GM18858 (cell line): ENCODE measurements around the gene NECTIN1.

ENCODE experiments used
- ATAC-seq: cut with Tn5 transposase; IDR thresholded peaks from one replicate; pipeline ENCODE4 v1.9.1; 2021; ENCODE audit not compliant: unreplicated experiment

The NECTIN1 gene

DNA sequence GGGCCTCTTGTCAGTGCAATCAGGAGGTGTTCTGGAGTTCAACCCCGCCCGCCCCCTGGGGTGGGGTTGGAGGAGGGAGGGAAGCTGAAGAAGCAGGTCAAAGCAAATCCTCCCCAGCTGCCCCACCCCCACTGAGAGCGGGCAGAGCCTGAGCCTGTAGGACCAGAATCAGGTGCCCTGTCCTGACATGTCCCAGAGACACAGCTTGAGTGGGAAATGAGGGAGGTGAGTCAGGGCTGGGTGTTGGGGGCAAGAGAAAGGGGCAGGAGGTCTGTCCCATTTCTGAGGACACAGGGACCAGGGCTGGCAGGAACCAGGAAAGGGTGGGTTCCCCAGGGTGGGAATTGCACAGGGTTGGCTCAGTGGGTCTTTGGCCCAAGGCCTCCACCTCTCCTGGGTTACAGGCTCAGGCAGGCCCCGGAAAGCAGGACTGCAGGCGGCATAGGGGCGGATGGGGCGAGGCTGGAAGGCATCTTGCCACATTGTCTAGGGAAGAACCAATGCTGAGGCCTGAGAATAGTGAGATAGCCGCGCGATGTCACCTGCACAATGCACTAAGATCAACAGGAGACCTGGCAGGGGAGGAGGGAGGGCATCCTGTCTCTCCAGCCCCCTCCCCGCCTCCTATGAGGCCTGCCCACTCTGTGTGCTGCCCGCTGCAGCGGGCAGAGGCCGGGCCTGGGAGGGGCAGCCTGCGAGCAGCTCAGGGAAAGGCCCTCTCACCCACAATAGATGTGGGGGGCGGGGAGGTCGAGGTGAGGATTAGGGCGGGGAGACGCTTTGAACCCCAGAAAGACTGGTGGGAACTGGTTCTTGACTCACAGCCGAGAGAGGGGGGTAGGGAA, 32.4 kb downstream of the NECTIN1 start:
- no peak for ATAC-seq

DNA sequence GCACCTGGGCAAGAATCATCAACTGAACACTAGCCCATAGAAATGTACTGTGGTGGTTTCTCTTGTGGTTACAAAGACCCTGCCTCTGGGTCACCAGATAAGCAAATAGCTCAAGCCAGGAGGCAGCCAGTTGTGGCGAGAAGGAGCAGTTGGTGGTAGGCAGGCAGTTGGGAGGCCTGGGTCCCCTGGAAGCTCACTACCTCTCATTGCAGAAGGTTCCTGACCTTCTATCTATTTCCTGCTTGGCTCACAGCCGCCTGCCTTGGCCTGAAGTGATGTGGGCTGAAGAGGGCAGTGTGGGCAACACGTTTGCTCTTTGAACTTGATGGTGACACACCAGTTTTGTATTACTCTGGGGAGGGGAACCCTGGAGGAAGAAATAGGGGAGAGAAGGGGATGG, 34.7 kb downstream of the NECTIN1 start:
- ATAC-seq, result no peak

DNA sequence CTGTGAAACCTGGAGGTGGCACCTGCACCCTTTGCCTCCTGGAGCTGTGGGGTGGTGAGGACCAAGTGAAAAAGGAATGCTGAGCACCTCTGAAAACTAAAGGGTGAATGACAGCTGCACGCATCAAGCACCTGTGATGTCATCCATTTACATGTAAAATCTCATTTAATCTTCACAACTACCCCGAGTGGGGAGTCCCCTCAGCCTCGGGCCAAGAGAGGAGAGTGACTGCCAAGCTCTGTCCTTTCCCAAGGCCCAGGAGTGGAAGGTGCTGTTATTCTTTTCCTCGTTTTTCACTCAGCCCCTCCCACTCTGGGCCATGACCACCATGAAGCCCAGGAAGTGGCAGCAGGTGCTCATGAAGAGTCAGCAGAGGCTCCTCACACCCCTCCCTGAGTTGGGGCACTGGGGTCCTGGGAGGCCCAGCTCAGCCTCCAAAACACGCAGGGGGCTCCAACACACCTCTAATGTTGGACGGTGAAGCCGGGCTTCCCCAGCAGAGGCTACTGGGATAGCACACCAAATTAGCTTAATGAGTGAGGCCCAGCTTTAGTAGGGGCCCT, 35.7 kb downstream of the NECTIN1 start:
- no peak for ATAC-seq

- no peak for ATAC-seq
These were observed 36.5 kb downstream of the NECTIN1 start for GRCh38 chr11:119692540-119692820.

GRCh38 chr11:119691701-119692539, 37.1 kb downstream of the NECTIN1 start:
- ATAC-seq, result no peak

DNA sequence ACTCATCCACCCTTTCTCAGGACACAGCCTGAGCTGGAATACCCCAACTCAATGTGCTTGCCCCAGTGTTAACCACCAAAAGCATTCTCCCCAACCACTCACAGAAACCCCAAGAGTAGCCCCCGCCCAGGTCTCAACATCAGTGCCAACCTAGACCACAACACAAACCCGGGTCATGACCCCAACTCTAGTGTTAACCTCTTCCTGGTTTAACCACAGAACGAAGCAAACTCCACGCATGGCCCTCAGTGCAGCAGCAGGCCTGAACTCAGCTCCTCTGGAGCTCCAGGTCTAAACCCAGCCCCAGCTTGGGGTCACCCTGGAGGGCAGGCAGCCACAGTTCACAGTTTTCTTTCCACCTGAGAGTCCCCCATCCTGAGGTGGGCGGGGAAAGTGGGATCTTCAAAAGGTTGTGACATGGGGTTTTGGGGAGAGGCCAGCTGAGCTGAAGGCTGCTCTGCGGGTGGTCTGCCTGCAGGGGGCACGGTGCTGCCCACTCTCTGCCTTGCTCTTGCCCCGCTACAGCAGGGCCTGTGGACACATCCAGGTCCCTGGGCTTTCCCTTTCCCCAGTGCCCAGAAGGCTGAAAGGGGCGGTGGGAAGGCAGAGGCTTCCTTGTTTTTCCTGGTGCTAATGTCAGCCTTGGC, 37.9 kb downstream of the NECTIN1 start:
- ATAC-seq, result no peak

- ATAC-seq, result no peak
These were observed 39.7 kb downstream of the NECTIN1 start for GRCh38 chr11:119689302-119689701.

DNA sequence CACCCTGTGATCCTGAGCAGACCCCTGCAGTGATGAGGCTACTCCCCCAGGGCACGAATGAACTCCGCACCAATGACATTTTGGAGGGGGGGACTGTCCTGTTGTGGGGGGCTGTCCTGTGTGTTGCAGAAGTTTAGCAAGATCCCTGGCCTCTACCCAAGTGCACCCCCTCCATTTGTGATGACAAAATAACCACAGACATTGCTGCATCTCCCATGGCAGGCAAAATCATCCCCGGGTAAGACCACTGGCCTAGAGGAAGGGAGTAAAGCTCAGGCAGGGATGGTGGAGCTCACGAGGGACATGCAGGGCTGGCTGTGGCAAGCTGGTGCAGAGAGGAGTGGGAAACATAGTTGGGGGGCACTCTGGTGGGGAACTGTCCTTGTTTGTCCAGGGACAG, 40.6 kb downstream of the NECTIN1 start:
- no peak for ATAC-seq

DNA sequence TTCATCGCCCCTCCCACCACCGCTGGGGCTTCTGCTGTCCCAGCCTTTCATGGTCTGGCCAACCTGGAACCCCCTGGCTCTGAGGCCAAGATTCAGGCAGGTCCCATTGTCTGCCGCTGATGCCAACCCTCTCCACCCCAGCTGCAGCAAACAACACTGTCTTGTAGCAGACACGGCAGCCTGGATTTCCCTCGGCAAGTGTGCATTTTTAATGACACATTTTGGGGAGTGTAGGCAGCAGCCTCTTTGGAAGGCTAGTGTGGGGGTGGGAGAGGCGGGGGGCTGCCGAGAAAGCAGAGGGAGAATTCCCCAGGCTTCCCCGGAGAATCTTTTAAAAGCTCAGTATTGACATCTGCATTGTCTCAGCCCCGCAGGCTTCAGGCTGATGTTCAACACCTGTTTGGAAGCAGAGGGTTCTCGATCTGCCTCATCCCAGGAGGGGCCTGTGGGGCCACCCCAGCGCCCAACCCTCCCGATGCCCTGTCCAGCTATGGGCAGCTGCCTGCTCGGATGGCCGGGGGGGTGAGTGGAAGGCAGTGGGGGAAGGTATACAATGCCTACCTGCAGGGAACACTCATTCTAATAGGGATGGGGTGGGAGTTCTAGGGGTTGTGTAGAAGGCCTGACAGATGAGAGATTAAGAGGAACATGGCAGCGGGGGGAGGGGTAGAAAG, 41.5 kb downstream of the NECTIN1 start:
- no peak for ATAC-seq

GRCh38 chr11:119686177-119686882, 42.7 kb downstream of the NECTIN1 start:
- ATAC-seq, result no peak

GRCh38 chr11:119685111-119685746, 43.8 kb downstream of the NECTIN1 start:
- ATAC-seq, result no peak

DNA sequence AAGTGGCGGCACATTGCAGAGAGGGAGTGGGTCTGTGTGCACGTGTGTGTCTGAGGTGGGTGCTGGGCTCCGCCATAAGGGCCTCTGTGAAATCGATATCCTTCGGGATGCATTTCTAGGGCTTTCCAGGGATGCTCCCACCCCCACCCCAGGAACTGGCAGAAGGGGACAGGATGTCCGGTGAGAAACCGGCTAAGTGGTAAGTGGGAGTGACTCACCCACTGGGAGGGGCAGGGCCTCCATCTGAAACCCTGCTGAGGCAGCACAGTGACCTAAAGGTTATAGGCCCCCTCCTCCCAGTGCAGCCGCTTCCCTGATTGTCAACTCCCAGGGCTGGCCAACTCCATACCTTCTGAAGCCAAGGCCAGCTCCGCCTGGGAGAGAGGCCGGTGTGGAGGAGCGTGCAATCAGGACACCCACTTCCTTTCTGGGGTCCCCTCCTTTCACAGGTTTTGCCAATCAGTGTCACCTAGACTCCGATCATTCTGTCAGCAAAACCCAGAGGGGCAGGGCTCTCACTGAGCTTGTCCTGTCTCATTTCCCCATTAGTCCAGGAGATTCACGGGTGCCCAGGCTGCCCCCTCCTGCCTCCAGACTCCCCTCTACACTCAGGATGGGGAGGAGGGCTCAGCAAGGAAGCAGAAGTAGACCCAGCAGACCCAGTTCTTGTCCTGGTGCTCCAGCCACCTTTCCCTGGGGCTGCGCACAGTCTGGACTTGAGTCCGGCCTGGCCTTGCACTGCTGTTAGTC, 44.5 kb downstream of the NECTIN1 start:
- ATAC-seq, result no peak

DNA sequence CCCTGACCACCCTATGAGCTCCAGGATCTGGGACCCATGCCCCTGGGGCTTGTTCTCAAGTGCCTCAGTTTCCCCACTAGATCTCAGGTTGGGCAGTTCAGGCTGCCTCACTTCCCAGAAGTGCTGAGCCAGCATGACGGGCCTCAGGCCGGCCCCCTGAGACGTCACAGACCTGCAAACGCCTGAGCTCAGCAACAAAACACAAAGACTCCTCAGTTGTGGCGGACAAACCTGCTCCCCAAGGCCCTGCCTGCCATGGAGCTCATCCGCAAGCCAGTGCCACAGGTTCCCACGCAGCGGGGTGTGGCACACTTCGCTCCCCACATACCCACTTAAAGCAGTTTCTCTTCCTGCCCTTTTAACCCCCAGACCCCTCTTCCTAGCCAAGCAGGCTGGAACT, 45.2 kb downstream of the NECTIN1 start:
- no peak for ATAC-seq

DNA sequence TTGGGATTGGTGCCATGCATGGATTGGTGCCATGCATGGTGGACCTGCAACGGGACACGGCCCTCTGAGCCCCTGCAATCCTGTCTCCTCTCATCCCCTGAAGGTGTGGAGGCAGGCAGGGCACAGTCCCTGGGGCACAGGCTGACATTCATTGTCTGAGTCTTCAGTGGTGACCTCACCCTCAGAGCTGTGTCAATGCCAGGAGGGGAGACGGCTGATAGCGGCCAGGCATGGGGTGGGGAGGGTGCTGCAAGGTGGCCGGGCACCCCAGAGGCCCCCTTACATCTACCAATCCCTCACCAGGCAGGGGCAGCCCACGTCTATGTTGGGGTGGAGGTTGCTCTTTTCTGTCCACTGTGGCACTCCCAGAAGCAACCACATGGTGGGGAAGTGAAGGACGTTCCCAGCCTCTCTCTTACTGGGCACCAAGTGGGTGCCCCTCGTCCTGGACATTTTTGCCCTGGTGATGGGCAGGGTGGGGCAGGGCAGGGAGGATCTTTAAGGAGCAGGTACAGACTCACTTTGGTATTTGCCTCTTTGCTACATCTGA, 47.6 kb downstream of the NECTIN1 start:
- ATAC-seq, result no peak

DNA sequence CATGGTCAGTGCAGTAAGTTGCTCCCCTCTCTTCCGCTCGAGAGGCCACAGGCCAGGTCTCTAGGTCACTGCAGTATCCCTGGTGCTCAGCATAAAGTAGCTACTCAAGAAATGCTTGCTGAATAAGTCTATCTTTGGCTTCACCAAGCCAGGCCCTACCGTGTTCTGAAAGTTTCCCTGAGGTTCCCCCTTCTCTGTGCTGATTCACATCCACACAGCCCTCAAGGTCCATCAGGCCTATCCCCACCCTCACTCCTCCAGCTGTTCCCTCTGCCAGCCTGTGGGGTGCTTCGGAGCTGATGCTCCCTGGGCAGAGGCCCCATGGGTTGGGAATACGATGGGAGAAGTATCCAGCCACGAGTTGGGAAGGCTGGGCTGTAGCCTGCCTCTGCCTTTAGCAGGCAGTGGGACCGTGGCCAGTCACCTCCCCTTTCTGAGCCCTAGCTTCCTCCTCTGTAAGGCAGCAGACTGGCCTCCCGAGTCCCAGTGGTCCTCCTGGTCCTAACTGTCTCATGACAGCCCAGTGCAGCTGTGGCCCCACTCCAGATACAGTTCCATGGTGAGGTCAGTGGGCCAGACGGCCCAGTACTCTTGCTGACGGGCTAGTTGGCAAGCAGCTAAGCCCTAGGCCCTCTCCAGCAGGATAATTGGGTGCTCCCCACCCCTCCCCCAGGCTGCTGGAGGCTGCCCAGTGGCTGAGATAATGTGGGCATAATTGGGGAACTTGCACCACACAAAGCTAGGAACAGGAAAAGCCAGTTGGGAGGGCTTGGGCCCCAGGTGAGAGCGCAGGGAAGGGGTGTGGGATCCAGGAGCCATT, 48.2 kb downstream of the NECTIN1 start:
- ATAC-seq, result no peak

DNA sequence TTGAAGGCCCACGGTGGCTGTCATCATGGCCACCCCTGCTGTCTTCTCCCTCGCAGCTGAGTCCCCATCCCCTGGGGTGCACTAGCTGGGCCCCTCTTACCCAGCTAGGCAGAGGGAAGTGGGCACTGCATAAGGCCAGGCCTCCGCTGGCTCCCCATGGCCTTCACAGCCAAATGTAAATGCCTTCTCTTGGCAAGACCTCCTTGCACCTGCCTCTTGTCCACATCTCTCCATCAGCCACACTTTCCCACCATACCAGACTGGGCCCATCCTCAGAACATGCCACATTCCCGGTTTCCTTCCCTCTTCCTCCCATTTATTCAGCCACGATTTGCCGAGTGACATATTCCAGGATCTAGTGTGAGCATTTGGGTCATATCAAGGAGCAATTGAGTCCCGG, 49.7 kb downstream of the NECTIN1 start:
- no peak for ATAC-seq

- ATAC-seq, result no peak
These were observed 50.6 kb downstream of the NECTIN1 start for GRCh38 chr11:119678351-119678750.

- ATAC-seq, result no peak
These were observed 51.2 kb downstream of the NECTIN1 start for GRCh38 chr11:119677840-119678239.
